Choroid plexus epithelial cell (primary cell): Measurements from ENCODE around the gene B3GALT6.

Source experiments
- DNase-seq: peaks from one replicate; pipeline ENCODE4 v3.0.0-alpha.2; 2010; ENCODE audit warnings: low read depth
- H3K4me3 ChIP-seq: 2 replicates; pipeline ENCODE4 v1.5.1; 2011; ENCODE audit warnings: low read depth, mild to moderate bottlenecking, control low read depth, low read length, moderate library complexity
- TF ChIP-seq, protein P1 (sequence below): conservative IDR thresholded peaks from 2 replicates; pipeline ENCODE4 v1.5.1; 2011; ENCODE audit warnings: low read depth, mild to moderate bottlenecking, control low read depth, inconsistent platforms, low read length, moderate library complexity

The B3GALT6 gene

DNA sequence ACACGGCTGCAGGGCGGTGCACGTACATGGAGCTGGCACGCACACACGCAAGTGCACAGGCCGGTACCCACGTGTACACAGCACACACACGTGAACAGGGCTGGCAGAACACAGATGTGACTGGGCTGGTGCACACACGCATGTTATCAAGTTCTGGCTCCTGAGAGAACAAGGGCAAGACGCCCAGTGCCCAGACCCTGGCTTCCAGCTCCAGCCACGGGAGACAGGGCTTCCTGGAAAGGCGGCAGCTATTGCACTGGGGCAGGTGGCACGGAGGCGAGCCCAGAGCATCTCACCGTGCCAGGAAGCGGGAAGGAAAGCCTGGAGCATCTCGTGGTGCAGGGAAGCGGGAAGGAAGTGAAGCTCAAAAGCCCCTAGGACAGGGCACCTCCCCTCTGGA is 6.1 kb upstream of the B3GALT6 start:
- DNase-seq, result no peak
- TF ChIP-seq, protein P1, sequence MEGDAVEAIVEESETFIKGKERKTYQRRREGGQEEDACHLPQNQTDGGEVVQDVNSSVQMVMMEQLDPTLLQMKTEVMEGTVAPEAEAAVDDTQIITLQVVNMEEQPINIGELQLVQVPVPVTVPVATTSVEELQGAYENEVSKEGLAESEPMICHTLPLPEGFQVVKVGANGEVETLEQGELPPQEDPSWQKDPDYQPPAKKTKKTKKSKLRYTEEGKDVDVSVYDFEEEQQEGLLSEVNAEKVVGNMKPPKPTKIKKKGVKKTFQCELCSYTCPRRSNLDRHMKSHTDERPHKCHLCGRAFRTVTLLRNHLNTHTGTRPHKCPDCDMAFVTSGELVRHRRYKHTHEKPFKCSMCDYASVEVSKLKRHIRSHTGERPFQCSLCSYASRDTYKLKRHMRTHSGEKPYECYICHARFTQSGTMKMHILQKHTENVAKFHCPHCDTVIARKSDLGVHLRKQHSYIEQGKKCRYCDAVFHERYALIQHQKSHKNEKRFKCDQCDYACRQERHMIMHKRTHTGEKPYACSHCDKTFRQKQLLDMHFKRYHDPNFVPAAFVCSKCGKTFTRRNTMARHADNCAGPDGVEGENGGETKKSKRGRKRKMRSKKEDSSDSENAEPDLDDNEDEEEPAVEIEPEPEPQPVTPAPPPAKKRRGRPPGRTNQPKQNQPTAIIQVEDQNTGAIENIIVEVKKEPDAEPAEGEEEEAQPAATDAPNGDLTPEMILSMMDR, result no peak
- H3K4me3 ChIP-seq, result no peak overlapping the region

DNA sequence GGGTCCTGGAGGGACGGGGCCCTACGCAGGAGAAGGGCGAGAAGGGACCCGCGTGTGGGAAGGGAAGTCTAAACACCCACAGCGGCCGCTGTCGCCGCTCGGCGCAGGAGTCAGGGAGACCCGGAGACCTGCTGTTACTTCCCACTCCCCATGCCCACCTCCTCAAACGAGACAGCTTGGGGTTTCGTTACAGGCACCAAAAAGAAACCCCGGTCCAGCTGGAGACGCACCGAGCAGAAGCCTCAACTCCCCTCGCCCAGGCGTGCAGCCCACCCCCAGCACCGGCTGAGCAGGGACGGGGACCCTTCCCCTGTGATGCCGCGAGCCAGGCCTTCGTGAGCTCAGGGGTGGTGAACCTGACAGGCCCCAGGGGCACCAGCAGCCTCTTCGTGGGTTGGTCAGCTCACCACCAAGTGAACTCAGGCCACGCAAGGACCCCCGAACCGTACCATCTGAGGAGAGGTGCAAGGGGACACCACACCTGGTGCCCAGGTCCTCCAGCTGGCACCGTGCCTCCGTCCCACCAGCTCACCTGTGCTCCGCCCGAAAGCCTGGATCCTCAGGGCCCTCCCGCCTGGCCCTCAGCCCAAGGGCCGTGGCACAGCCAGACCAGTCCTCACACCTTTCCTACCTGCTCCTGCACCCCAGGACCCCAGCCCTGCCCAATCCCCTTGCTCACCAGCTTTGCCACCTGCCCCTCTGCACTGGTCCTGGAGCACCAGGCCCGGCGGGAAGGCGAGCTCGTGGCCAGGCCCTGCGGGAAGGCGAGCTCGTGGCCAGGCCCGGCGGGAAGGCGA is 5.3 kb upstream of the B3GALT6 start:
- TF ChIP-seq, protein P1, result no peak
- H3K4me3 ChIP-seq, result no peak overlapping the region
- no peak for DNase-seq

DNA sequence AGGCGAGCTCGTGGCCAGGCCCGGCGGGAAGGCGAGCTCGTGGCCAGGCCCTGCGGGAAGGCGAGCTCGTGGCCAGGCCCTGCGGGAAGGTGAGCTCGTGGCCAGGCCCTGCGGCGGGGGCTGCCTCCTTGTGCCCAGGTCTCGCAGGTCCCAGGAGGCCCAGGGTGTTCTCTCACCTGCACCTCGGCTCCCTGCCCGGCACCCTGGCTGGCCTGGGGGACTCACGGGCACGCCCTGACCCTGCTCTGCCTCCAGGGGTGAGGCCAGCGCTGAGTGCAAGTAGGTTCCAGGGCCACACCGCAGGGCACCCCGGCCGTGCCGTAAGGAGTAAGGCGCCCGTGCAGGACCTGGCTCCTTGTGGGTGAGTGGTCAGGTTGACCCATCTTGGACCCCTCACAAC is 4.7 kb upstream of the B3GALT6 start:
- TF ChIP-seq, protein P1, result no peak
- no peak overlapping the region for H3K4me3 ChIP-seq
- DNase-seq, result no peak

DNA sequence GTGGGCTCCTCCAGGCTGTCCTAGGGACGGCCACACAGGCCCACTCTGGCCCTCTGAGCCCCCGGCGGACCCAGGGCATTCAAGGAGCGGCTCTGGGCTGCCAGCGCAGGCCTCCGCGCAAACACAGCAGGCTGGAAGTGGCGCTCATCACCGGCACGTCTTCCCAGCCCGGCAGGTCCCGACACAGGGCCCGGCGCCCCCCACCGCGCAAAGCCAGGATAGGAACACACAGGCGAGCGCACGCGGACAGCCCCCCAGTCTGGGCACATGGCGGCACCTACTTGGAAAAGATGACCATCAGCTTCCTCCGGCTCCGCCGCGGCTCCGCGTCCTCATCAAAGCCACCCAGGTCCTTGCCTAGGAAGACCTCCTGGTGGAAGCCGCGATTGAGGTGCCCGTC is 3.9 kb upstream of the B3GALT6 start:
- H3K4me3 ChIP-seq, result no peak overlapping the region
- TF ChIP-seq, protein P1, result no peak

DNA sequence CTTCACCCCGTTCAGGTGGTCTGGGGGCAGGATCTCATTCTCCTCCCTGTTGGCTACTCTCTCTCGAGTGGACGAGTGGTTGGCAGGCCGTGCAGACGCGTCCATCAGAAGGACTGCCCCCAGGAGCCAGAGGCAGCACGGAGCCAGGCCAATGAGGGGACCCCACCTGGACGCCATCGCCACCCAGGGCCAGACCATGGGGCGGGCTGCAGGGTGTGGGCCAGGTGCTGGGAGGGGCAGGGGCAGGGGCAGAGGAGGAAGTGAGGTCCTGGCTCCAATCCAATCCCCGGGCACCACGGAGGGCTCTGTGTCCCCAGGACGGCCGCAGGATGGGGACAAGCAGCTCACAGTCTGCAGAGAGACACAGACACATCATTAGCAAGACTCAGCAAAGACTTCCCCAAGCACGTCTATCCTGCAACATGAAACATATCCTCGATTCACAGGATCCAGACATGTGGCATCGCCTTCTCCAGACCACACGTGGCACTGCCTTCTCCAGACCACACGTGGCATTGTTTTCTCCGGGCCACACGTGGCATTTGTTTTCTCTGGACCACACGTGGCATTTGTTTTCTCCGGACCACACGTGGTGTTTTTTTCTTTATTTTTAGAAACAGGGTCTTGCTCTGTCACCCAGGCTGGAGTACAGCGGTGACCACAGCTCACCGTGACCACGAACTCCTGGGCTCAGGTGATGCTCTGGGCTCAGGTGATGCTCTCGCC is 3.3 kb upstream of the B3GALT6 start:
- DNase-seq, result no peak
- TF ChIP-seq, protein P1, result no peak
- H3K4me3 ChIP-seq, result no peak overlapping the region

More for the DNA sequence above, 3.9 kb upstream of the B3GALT6 start:
- DNase-seq, result no peak

DNA sequence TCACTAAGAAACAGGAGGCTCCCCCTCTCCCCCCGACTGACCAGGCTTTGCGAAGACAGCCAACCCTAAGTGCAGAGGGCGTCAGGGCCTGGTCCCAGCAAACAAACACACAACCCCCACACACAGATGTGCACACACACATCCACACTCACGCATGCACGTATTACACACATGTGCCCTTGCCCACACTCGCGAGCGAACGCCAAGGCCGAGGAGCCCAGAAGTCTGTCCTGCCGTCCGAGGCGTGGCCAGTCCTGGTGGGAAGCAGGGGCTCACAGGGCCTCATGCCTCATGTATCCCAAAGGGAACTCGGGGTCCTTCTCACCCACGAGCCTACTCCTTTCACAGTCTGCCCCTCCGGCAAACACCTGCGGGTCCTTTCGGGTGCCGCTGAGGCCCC is 2.3 kb upstream of the B3GALT6 start:
- TF ChIP-seq, protein P1, result no peak
- no peak overlapping the region for H3K4me3 ChIP-seq
- DNase-seq, result no peak
